Endometrial microvascular endothelial cells (primary cell): Measurements from ENCODE around the gene CMIP. TPM values are rescaled to one million over a fixed set of nuclear protein-coding genes. Genes with fewer than 3 reads are reported as not detected.

Experiments
- in situ Hi-C: cut with HindIII; loops from 2 replicates; pipeline ENCODE4 v1.10.0; 2017; ENCODE audit warnings: low sequenced_read_pairs, low pct_unique_long_range_greater_than_20kb; ENCODE audit errors: inconsistent ontology term
- total RNA-seq: library from RNA; depleted of rRNA; stranded (reverse); fragments of >200 nt; gene quantifications from one replicate; pipeline ENCODE4 v1.2.3, GENCODE V29; 2015; ENCODE audit errors: inconsistent ontology term

CMIP gene
- total RNA-seq, 1 donor from 2014 or later = 16.5 TPM

DNA sequence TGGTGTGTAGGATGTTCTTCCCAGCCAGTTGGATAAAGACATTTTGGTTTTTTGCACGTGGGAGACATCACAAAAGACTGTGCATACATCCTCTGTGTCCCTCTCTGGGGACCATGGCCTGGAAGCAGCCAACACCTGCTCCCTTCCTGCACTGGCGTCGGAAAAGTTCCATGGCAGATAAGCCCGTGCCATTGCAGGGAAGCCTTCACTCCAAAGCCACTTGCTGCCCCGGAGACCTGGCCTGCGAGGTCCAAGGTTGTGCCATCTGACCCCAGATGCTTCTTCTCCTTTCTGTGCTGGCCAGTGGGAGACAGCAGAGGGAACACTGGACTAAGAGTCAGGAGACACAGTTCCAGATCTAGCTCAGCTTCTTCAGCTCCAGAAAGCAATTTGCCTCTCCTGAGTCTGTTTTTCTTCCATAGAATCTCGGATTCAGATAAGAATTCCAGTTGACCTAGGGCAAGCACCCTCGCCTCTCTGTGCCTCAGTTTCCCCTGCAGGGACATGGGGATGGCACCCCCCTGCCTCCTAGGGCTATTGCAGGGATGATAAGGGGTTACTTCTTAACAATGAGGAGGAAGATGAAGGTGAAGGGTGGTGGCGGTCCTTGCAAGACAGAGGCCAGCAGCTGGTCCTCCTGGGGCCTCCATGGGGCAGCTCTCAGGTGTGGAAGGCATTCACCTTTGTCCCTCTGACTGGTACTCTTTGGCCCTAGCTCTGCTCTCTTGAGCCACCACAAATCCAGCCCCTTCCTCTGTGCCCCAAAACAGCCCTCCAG is 134.2 kb downstream of the CMIP start:
- in situ Hi-C loops = no loop called here

DNA sequence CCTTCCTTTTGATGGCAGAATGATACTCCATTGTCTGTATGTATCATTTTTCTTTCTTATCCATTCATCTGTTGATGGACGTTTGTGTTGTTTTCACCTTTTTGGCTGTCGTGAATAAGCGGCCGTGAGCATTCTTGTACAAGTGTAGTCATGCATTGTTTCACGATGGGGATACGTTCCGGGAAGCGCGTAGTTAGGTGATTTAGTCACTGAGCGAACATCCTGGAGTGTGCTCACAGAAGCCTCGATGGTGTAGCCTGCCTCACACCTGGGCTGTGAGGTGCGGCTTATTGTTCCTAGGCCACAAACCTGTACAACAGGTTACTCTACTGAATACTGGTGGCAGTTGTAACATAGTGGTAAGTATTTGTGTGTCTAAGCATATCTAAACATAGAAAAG is 136.5 kb downstream of the CMIP start:
- in situ Hi-C loops = no loop called here

DNA sequence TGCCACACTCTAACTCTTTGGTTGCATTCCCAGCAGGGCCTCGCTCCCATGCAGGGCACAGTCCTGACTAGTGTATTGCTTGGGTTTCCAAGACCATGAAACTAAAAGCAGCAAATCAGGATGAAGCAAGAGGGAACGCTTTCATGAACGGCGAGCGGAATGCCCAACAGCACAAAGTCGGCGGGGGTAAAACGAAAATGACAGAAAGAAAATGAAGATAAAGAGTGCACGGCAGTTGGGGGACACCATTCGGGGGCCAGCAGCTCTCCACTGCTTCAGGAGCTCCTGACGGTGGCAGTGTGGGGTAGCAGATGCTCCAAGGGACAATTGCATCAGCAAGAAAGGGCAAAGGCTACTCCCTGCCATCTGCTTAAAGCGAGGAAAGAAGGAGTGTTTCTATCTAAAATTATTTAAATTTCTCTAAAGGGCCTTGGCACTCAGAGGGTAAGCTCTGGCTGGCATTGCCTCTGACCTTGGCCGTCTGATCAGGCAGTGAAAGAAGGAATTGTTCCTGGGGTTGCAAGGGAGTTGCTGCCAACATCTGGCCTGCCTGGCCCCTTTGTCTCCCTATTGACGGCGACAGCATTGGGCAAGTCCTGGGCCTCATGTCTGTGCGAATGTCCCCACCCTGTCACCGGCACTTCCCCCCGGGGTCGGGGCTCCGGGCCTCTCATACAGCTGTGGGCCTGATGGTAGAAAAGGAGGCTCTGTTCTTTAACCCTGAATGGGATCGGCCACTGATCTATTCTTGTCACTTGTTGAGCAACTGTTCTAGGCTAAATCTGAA is 138.2 kb downstream of the CMIP start:
- in situ Hi-C loops = no loop called here

DNA sequence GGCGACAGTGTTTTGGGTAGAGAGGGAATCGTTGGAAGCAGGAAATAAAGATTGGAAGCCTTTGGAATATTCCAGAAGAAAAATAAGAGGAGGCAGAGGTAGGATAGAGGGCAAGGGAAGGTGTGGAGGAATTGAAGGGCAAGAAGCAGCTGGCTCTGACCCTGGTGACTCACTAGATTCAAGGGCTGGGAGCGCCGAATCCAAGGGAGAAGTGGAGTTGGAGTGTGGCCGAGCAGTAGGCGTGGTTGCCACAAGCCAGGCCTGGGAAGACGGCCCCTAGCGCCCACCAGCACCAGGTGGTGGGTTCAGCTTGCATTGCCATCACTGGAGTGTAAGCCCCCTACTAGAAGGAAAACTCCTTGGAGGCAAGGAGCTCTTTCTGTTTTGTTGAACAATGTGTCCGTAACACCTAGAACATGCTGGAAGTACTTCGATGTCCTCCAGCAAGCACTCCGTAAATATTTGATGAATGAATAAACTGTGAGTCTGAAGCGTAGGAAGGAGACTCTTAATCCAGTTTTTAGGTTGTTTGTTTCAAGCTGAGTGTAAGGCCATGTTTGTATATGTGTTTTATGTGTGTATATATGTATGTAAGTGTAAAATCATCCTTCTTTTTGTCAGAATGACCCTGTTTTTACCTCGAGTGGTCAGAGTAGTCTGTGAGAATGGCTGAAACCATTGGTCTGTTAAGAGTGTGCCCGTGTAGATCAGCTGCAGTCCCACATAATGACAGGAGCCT is 139.5 kb downstream of the CMIP start:
- in situ Hi-C loops = no loop called here

GRCh38 chr16:81585785-81586184 is 141.2 kb downstream of the CMIP start:
- in situ Hi-C loops = no loop called here

DNA sequence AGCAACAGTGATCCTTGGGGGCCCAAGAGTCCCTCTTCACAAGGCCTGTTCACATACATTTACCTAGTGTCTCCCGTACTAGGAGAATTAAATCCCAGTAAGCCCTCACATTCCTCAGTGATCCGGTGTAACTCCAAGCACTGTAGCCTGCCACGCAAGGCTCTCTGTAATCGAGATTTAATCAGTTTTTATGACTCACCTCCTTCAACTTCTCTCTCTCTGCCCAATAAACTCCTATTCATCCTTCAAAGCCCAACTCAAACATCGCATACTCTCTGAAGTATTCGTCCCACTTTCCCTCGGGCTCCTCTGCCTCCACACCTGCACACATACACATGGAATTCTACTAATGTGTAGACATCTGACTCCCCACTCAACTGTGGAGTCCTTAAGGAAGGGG is 141.8 kb downstream of the CMIP start:
- in situ Hi-C loops = no loop called here

DNA sequence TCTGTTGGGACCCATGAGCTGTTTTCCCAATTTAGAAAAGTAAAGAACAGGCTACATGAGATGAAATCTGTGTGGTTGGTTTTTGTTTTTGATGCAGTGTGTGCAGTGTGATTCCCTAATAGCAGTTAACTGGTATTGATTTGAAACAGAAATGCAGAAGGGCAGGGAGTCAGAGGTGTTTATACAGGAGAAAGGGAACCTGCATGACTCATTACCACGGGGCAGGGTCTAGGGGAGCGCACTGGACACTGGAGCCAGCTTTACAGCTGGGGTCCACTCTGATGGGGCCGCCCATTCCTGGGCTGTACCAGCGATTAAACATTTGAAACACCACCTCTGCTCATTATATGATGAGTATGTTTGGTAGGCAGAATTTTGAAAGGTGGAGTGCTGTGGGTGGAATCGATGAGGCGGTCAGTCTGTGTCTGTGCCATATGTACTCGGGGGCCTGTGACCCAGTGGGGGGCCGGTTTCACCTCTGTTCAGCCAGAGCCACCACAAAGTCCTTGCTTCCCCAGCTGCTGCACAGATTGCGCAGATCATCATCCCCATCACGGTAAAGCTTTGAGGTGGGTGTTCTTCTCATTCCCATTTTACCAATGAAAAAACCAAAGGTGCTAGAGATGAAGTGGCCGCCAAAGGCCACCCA is 142.5 kb downstream of the CMIP start:
- in situ Hi-C loops = no loop called here

DNA sequence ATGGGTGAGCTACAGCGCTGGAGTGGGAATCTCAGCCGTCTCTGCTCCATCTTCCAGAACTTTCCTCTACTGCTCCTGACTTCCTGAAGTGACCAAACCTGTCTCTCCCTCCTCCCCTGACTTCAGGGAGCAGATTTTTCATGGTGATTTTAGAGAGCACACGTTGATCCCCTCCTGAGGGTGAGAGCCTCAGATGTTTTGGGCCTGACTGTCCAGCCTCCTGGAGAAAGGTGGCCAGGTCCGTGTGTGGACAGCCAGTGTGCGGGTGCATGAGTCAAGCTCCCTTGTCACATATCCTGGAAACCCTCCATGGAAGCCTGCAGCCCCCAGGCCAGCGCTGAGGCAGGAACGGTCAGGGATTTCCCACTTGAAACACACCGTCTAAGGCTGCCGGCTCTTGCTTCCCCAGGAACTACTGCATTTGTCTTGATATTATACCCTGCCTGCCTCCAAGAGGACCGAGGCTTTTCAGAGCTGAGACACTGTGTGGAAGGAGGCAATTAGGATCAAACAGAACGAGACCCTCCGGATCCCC is 143.1 kb downstream of the CMIP start:
- in situ Hi-C loops = no loop called here

DNA sequence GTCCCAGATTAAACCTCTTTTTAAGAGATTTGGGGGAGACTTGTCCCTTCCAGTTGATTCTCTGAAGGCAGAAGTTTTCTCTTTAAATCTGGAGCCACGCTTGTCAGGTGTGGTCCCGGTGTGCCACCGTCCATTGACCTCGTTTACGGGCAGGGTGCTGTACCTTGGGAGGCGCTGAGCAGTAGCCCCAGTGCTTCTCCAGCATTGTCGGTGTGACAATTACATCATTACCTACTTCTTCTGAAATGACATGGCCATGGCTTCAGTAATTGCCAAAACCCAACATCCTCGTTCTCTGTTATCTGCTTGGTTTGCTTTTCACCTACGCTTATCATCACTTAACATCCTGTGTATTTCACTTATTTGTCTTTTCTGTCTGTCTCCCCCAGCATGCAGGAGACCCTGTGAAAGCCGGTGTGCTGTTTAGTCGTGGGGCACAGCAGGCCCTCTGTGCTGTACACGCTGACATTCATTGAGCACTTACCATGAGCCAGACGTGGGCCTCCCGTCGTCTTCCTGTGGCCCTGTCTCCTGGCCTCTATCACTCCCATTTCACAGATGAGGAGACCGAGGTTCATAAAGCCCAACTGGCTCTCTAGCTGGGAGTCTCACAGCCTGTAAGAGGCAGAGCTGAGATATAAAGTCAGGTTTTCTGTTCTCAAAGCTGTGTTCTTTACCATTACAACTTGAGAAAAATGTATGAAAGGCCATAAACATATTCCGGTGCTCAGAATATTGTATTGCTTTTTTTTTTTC is 143.9 kb downstream of the CMIP start:
- in situ Hi-C loops = no loop called here

DNA sequence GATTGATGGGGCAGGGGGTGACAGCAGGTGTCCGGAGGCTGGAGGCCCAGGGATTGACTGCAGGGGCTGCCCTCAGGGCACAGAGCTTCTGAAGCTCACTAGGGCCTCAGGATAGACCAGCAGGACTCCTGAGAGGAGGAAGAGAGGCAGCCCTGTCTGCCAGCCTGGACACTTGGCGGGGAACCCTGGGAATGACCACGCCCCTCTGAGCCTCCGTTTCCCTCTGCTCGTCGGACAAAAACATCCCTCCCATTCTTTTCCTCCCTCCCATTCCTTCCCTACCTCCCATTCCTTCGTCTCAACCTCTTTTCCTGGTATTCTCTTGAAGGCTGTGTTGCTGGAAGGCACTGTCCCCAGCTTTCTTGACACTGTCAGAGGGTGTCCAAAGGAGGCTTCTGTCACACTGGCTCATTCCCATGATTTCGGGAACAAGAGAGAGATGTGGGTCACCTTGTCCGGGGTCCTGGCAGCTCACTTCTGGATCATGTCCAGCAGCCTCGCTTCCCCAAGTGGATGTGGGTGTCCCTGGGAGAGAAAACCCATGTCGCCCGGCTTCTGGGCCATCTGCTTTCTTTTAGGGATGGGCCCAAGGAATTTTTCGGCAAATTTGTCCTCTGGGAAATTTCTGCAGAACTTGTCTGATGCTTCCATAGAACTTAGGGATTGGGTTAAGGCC is 145.5 kb downstream of the CMIP start:
- in situ Hi-C loops = no loop called here

- in situ Hi-C loops = no loop called here
Measured at GRCh38 chr16:81590714-81591544, 146.3 kb downstream of the CMIP start.

DNA sequence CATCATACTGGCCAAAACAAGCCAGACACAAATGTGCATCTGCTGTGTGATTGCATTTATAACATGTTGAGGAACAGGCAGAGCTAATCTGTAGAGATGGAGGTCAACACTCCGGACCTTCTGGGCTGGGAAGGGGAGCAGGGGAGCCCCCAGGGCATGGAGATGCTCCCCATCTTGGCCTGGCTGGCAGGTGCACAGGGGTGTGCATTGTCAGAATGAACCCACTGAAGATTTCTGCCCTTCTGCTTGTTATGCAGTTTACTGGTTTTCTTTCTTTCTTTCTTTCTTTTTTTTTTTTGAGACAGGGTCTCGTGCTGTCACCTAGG is 146.9 kb downstream of the CMIP start:
- in situ Hi-C loops = no loop called here

- in situ Hi-C loops = no loop called here
Measured at GRCh38 chr16:81592353-81592866, 147.8 kb downstream of the CMIP start.

GRCh38 chr16:81593481-81593880 is 148.9 kb downstream of the CMIP start:
- in situ Hi-C loops = no loop called here

- in situ Hi-C loops = no loop called here
Measured at GRCh38 chr16:81595629-81596292, 151.2 kb downstream of the CMIP start.

- in situ Hi-C loops = no loop called here
Measured at GRCh38 chr16:81597079-81597658, 152.6 kb downstream of the CMIP start.
